Hepatocyte (in vitro differentiated cells): ENCODE data around the gene EFR3B.

ENCODE experiments used
- EZH2 ChIP-seq: fragments of 200-600 bp; sonication (generic); IDR thresholded peaks from 2 replicates; pipeline ENCODE4 v1.6.1; 2016; ENCODE audit warnings: antibody characterized with exemption, mild to moderate bottlenecking, borderline replicate concordance
- EZH2phosphoT487 ChIP-seq: fragments of 200-600 bp; sonication (generic); IDR thresholded peaks from one replicate; pipeline ENCODE4 v1.6.1; 2018; ENCODE audit warnings: antibody characterized with exemption, mild to moderate bottlenecking, low read depth, moderate library complexity; ENCODE audit not compliant: unreplicated experiment, severe bottlenecking
- TF ChIP-seq, protein P1 (sequence below): fragments of 200-600 bp; sonication (generic); IDR thresholded peaks from 2 replicates; pipeline ENCODE4 v1.5.1; 2016; ENCODE audit warnings: antibody characterized with exemption, mild to moderate bottlenecking; ENCODE audit not compliant: poor library complexity

DNA sequence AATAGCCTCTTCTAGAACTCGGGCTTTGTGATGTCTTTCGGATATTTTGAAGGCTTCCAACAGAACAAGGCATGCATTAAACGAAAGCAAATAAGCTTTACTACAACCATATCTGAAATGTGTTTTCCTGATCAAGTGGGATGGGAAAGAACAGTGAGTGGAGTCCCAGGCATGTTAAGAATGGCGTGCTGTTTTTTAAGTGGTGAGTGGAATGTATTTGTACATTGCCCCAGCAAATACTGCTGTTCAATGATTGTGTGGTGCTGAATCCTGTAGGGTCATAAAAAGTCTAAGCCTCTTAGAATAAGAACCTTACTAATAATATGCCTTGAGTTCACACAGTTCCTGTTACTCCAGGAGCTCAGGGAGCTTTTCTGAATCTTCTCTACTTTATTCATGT is 74.0 kb downstream of the EFR3B start:
- TF ChIP-seq, protein P1, sequence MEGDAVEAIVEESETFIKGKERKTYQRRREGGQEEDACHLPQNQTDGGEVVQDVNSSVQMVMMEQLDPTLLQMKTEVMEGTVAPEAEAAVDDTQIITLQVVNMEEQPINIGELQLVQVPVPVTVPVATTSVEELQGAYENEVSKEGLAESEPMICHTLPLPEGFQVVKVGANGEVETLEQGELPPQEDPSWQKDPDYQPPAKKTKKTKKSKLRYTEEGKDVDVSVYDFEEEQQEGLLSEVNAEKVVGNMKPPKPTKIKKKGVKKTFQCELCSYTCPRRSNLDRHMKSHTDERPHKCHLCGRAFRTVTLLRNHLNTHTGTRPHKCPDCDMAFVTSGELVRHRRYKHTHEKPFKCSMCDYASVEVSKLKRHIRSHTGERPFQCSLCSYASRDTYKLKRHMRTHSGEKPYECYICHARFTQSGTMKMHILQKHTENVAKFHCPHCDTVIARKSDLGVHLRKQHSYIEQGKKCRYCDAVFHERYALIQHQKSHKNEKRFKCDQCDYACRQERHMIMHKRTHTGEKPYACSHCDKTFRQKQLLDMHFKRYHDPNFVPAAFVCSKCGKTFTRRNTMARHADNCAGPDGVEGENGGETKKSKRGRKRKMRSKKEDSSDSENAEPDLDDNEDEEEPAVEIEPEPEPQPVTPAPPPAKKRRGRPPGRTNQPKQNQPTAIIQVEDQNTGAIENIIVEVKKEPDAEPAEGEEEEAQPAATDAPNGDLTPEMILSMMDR: no peak
- TF ChIP-seq EZH2: no peak
- TF ChIP-seq EZH2phosphoT487: no peak
